LHCN-M2 (cell line): ENCODE measurements around the gene M6PR. TPM values are rescaled to one million over a fixed set of nuclear protein-coding genes. Genes with fewer than 3 reads are reported as not detected.
"Not testable (repeated sequence)": the region's sequence is repeated elsewhere in the genome, so short reads cannot be mapped to it uniquely, and the experiment has no call there.

Experiments used
- DNase-seq: peaks from one replicate; pipeline ENCODE4 v3.0.0-alpha.2; 2012; ENCODE audit warnings: low read depth
- total RNA-seq: library from RNA; depleted of rRNA; stranded (reverse); fragments of >200 nt; gene quantifications from 2 replicates; pipeline ENCODE4 v1.2.3, GENCODE V29; 2014; rRNA removed

M6PR gene
- total RNA-seq, 1 experiment from 2014 or later: 156 TPM

DNA sequence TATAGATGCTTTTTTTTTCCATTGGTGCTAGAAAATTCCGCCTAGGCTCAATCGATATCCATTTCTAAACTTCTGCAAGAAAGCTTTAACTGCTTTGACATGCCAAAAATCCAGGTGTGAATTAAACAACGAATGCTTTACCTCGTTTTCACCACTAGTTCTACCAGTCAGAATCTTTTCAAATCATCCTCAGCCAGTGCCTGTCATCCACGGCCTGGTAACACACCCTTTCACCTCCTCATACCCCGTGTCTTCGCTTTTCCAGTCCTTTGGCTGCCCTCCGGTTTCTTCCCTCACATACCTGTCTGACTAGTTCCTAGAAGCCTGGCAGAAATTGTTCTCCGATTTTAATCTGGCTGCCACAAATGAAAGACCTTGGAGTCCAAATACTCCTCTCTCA lies 36.5 kb downstream of the M6PR start:
- peak; percentile 4 for DNase-seq

- DNase-seq: no peak
Observed at GRCh38 chr12:8911606-8912268, 37.7 kb downstream of the M6PR start.

DNA sequence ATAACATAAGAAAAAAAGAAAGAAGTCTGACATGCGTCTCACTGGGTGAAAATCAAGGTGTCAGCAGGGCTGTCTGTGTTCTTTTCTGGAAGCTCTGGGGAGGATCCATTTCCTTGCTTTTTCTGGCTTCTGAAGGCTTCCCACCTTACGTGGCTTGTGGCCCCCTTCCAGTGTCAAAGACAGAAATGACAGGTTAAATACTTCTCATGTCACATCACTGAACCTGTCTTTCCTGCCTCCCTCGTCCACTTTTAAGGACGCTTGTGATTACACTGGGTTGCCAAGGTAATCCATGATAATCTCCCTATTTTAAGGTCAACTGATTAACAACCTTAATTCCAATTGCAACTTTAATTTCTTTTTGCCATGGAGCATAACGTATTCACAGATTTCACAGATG lies 39.7 kb downstream of the M6PR start:
- DNase-seq: no peak

DNA sequence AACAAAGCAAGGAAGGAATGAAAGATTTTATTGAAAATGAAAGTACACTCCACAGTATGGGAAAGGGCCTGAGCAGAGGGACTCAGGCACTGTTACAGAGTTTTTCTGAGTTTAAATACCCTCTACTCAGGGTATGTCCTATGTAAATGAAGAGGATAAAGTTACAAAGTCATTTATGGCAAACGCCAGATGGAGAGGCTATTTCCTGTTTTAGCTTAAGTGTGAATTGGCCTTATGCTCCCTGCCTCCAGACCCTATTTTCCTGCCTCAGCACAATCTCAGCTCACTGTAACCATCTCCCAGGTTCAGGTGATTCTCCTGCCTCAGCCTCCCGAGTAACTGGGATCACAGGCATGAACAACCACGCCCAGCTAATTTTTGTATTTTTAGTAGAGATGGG lies 41.9 kb downstream of the M6PR start:
- DNase-seq: no peak

DNA sequence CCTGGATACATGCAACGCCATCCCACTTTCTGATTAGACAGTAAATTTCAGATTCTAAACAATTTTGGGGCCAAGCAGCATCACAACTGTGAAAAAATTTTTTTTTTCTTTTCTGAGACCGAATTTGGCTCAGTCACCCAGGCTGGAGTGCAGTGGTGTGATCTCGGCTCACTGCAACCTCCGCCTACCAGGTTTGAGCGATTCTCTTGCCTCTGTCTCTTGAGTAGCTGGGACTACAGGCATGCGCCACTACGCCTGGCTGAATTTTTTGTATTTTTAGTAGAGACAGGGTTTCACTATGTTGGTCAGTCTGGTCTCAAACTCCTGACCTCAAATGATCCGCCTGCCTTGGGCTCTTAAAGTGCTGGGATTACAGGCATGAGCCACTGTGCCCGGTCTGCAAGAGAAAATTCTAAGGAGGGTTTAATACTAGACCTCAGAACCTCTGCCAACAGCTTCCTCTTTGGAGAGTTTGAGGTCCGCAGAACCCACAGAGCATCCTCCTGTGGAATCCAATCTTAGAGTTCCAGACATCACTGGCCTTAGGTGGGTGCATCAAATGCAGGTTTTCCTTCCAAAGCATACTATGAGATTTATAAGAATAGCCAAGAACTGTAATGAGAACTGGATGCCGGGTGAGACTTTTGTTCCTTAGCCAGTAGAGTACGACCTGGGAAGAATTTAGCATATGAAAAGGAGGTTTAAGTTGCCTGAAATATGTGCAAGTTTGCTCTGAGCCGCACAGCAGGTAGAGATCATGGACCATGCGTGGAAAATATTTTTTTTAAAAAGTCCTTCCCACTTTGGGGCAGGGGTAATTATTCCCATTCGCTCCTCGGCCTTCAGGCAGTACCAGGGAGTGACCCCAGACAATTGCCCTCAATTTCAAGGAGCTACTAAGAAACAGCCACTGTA lies 42.9 kb downstream of the M6PR start:
- DNase-seq: no peak

DNA sequence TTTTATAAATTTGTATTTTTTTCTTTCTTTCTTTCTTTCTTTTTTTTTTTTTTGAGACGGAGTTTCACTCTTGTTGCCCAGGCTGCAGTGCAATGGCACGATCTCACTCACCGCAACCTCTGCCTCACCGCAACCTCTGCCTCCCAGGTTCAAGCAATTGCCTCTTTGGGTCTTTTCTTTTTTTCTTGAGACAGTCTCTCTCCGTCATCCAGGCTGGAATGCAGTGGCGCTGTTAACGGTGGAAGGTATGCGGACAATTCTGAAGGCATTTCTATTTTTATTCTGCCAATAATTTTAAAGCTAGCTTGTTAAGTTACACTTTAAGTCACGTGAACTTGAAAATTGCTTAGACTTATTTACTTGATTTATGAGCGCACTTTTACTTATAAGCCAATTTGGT lies 43.9 kb downstream of the M6PR start:
- DNase-seq: no peak

DNA sequence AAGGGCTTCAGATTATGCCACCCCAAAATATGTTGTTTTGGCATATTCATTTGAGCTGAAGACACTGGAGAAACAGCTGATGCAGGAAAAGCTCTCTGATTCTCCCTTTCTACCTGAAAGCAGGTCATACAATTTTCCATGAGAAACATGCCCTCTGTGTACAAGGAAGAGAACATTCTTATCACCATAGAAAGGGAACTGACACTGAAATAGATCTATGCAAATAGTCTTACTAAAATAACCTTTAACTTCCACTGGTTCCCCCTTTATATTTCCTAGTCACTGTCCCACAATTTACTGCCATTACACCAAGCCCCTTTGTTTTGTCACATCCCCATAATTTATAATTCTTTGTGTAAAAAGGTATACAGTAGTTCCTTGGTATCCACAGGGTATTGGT lies 44.8 kb downstream of the M6PR start:
- DNase-seq: no peak

GRCh38 chr12:8903646-8904045 lies 45.8 kb downstream of the M6PR start:
- no peak for DNase-seq

GRCh38 chr12:8902703-8903102 lies 46.7 kb downstream of the M6PR start:
- not testable (repeated sequence) for DNase-seq

DNA sequence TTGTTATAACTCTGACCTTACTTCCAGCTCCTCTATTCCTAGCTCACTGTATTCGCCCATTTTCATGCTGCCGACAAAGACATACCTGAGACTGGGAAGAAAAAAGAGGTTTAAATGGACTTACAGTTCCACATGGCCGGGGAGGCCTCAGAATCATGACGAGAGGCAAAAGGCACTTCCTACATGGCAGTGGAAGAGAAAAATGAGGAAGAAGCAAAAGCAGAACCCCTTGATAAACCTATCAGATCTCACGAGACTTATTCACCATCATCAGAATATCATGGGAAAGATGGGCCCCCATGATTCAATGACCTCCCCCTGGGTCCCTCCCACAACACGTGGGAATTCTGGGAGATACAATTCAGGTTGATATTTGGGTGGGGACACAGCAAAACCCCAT lies 49.6 kb downstream of the M6PR start:
- DNase-seq: no peak

DNA sequence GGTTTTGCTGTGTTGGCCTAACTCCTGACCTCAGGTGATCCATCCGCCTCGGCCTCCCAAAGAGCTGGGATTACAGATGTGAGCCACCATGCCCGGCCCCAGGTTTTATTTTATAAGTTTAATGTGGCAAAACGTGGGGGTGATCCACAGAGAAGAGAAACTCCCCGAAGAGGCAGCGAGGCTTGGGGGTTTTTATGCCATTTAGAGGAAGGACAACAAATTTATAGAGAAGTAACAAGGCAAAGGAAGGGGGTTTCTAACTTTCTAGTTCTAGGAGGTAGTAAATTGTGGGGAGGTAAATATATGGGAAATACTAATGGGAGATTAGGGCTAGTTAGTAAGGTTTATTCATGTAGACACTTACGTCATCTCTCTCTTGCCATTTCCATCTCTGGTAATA lies 52.4 kb downstream of the M6PR start:
- DNase-seq: no peak

GRCh38 chr12:8894986-8895385 lies 54.5 kb downstream of the M6PR start:
- no peak for DNase-seq

DNA sequence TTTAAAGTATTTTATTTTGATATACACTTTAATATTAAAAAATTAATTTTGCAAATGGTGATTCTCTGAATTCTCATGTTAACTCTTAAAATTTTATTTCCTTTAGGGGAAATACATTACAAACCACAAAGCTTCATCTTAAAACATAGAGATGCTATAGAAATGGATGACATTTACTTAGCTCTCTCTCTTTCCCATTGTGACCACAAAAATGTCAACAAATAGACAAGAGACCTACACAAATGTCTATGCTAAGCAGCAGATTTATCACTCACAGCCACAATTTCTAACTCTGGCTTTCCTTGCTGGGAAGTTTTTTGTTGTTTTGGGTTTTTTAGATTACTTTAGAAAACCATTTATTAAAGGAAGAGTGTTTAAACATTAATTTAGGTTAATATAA lies 55.1 kb downstream of the M6PR start:
- DNase-seq: no peak

DNA sequence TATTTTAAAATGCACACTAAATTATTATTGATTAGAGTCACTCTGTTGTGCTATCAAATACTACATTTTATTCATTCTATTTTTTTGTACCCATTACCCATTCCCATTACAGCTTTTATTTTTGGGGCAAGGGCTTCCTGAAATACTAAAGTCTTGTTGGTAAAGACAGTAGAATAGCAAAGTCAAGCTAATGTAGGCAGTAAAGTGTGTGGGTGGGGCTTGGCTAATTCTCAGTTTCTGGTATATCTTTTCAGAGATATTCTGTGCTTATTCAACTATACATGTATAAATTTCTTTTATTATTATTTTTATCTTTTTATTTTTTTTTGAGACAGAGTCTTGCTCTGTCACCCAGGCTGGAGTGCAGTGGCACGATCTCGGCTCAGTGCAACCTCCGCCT lies 57.5 kb downstream of the M6PR start:
- DNase-seq: no peak

Other genes starting within 250 kb of the M6PR start
- not detected in 2 replicates for gene A2ML1, start 127.0 kb downstream of the M6PR start, total RNA-seq
- gene PHC1, start 35.1 kb downstream of the M6PR start, total RNA-seq: 11.6 and 18.7 TPM in 2 replicates
- gene KLRG1, start 39.9 kb upstream of the M6PR start, total RNA-seq: 0.19 and 0.52 TPM in 2 replicates
- gene A2M, start 166.3 kb upstream of the M6PR start, total RNA-seq: 0.06 TPM in 1 of 2 replicates, not detected in the other